ENCODE data around the gene GRIK4.

GRIK4 gene

GRCh38 chr11:120681434-120682331 is 170.1 kb downstream of the GRIK4 start:
- Histone ChIP-seq H3K36me3 (ENCODE audit: control insufficient read depth, low read depth, low read length) (no peaks in the 10 kb centered on the region), H3K27me3 (ENCODE audit: control insufficient read depth, insufficient read depth, low read length) (no peaks in the 10 kb centered on the region), H3K27ac (ENCODE audit: low read length) (no peak overlapping the region), H3K9me3 (ENCODE audit: control insufficient read depth, low read depth, low read length) (no peaks in the 10 kb centered on the region), H3K4me3 (ENCODE audit: low read length) (no peak overlapping the region), H3K9ac (ENCODE audit: low read length) (no peak overlapping the region), H3K4me1 (ENCODE audit: control insufficient read depth, low read depth, low read length) (peaks cover 10% of the 10 kb centered on the region)

DNA sequence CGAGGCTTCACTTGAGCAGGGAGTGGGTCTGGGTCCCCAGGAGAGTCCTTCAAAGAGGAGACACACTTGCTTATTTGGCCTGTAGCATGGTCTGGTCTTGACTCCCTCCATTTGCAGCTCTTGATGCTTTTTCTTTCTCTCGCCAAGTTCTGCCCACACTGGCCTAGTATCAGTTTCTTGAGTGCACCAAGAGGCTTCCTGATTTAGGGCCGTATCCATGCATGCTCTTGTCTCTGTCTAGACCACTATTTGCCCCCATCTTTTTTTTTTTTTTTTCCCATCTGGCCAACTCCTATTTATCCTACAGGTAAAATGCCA is 170.7 kb downstream of the GRIK4 start:
- Histone ChIP-seq H3K9ac (ENCODE audit: low read length) (no peak overlapping the region), H3K4me3 (ENCODE audit: low read length) (no peak overlapping the region), H3K36me3 (ENCODE audit: control insufficient read depth, low read depth, low read length) (no peaks in the 10 kb centered on the region), H3K9me3 (ENCODE audit: control insufficient read depth, low read depth, low read length) (no peaks in the 10 kb centered on the region), H3K4me1 (ENCODE audit: control insufficient read depth, low read depth, low read length) (peaks cover 10% of the 10 kb centered on the region), H3K27ac (ENCODE audit: low read length) (no peak overlapping the region), H3K27me3 (ENCODE audit: control insufficient read depth, insufficient read depth, low read length) (no peaks in the 10 kb centered on the region)

- peaks cover 10% of the 10 kb centered on the region for H3K4me1 ChIP-seq (ENCODE audit: control insufficient read depth, low read depth, low read length)
- H3K36me3 ChIP-seq (ENCODE audit: control insufficient read depth, low read depth, low read length), result no peaks in the 10 kb centered on the region
- H3K9ac ChIP-seq (ENCODE audit: low read length), result no peak overlapping the region
- no peaks in the 10 kb centered on the region for H3K27me3 ChIP-seq (ENCODE audit: control insufficient read depth, insufficient read depth, low read length)
- H3K9me3 ChIP-seq (ENCODE audit: control insufficient read depth, low read depth, low read length), result no peaks in the 10 kb centered on the region
- no peak overlapping the region for H3K4me3 ChIP-seq (ENCODE audit: low read length)
- no peak overlapping the region for H3K27ac ChIP-seq (ENCODE audit: low read length)
Observed at GRCh38 chr11:120682866-120683265, 171.3 kb downstream of the GRIK4 start.

GRCh38 chr11:120686516-120686915 is 175.0 kb downstream of the GRIK4 start:
- Histone ChIP-seq H3K4me3 (ENCODE audit: low read length) (no peak overlapping the region), H3K4me1 (ENCODE audit: control insufficient read depth, low read depth, low read length) (peaks cover 10% of the 10 kb centered on the region), H3K36me3 (ENCODE audit: control insufficient read depth, low read depth, low read length) (no peaks in the 10 kb centered on the region), H3K27me3 (ENCODE audit: control insufficient read depth, insufficient read depth, low read length) (no peaks in the 10 kb centered on the region), H3K9me3 (ENCODE audit: control insufficient read depth, low read depth, low read length) (no peaks in the 10 kb centered on the region), H3K9ac (ENCODE audit: low read length) (no peak overlapping the region), H3K27ac (ENCODE audit: low read length) (no peak overlapping the region)

DNA sequence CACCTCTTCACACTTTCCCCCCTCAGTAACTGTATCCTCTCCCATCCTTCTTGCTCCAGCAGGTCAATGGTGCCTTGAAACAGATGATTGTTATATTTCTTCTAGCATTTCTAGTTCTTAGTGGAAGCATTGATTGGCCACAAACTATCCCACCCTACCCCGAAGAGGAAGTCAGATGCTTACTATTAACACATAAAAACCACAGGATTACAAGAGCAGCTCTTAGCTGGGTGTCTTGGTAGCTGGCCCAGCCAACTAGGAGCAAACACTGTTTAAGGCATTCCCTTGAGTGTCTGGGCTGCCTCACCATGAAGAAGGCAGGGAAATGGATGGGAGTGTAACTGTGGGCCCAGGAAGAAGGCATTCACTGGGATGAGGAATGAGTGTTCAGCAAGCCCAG is 176.6 kb downstream of the GRIK4 start:
- no peak overlapping the region for H3K27ac ChIP-seq (ENCODE audit: low read length)
- H3K9ac ChIP-seq (ENCODE audit: low read length), result no peak overlapping the region
- H3K27me3 ChIP-seq (ENCODE audit: control insufficient read depth, insufficient read depth, low read length), result no peaks in the 10 kb centered on the region
- H3K4me1 ChIP-seq (ENCODE audit: control insufficient read depth, low read depth, low read length), result no peaks in the 10 kb centered on the region
- no peak overlapping the region for H3K4me3 ChIP-seq (ENCODE audit: low read length)
- no peaks in the 10 kb centered on the region for H3K36me3 ChIP-seq (ENCODE audit: control insufficient read depth, low read depth, low read length)
- no peaks in the 10 kb centered on the region for H3K9me3 ChIP-seq (ENCODE audit: control insufficient read depth, low read depth, low read length)

GRCh38 chr11:120689596-120690275 is 178.2 kb downstream of the GRIK4 start:
- no peak overlapping the region for H3K27ac ChIP-seq (ENCODE audit: low read length)
- no peaks in the 10 kb centered on the region for H3K27me3 ChIP-seq (ENCODE audit: control insufficient read depth, insufficient read depth, low read length)
- H3K9me3 ChIP-seq (ENCODE audit: control insufficient read depth, low read depth, low read length), result no peaks in the 10 kb centered on the region
- no peak overlapping the region for H3K9ac ChIP-seq (ENCODE audit: low read length)
- H3K4me1 ChIP-seq (ENCODE audit: control insufficient read depth, low read depth, low read length), result no peaks in the 10 kb centered on the region
- no peak overlapping the region for H3K4me3 ChIP-seq (ENCODE audit: low read length)
- H3K36me3 ChIP-seq (ENCODE audit: control insufficient read depth, low read depth, low read length), result no peaks in the 10 kb centered on the region

DNA sequence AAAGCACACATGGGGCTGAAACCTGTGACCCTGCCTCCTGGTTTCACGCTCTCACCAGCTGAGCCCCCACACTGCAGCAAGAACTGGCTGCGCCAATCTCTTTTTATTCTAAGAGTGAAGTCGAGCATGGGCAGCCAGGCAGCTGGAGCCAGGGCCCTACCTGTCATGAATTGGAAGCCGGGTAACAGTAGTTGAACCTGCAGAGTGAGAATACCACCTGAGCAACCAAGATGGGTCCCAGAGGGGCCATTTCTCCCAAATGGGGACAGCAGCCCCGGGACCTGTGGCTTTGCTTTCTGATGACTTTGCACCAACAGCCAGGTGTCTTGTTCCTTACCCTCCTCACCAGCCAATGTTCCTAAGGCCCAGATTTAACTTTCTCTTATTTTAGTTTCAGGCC is 178.9 kb downstream of the GRIK4 start:
- no peak overlapping the region for H3K27ac ChIP-seq (ENCODE audit: low read length)
- H3K9ac ChIP-seq (ENCODE audit: low read length), result no peak overlapping the region
- no peak overlapping the region for H3K4me3 ChIP-seq (ENCODE audit: low read length)
- no peaks in the 10 kb centered on the region for H3K9me3 ChIP-seq (ENCODE audit: control insufficient read depth, low read depth, low read length)
- H3K27me3 ChIP-seq (ENCODE audit: control insufficient read depth, insufficient read depth, low read length), result no peaks in the 10 kb centered on the region
- H3K4me1 ChIP-seq (ENCODE audit: control insufficient read depth, low read depth, low read length), result no peaks in the 10 kb centered on the region
- H3K36me3 ChIP-seq (ENCODE audit: control insufficient read depth, low read depth, low read length), result no peaks in the 10 kb centered on the region

GRCh38 chr11:120694726-120695125 is 183.2 kb downstream of the GRIK4 start:
- H3K9me3 ChIP-seq (ENCODE audit: control insufficient read depth, low read depth, low read length), result no peaks in the 10 kb centered on the region
- H3K4me1 ChIP-seq (ENCODE audit: control insufficient read depth, low read depth, low read length), result no peaks in the 10 kb centered on the region
- no peaks in the 10 kb centered on the region for H3K27me3 ChIP-seq (ENCODE audit: control insufficient read depth, insufficient read depth, low read length)
- no peaks in the 10 kb centered on the region for H3K36me3 ChIP-seq (ENCODE audit: control insufficient read depth, low read depth, low read length)
- H3K4me3 ChIP-seq (ENCODE audit: low read length), result no peak overlapping the region
- H3K9ac ChIP-seq (ENCODE audit: low read length), result no peak overlapping the region
- no peak overlapping the region for H3K27ac ChIP-seq (ENCODE audit: low read length)

DNA sequence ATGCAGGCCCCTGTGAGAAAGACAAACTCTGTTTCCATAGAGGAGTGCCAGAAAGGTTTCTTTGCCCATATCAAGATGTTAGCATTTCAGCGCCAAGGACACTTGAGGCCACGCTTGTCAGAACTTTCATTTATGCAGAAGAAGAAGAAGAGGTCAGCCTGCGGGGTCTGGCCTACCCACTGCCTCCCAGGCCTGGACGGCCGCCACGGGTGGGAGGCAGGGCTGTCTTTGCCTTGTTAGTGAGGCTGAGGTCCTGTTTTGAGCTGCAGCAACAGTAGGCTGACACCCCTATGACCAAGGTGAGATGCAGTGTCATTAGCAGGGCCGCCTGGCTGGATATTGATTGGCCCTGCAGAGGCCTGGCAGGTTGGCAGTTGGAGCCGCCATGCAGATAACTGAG is 183.9 kb downstream of the GRIK4 start:
- H3K27me3 ChIP-seq (ENCODE audit: control insufficient read depth, insufficient read depth, low read length), result no peaks in the 10 kb centered on the region
- H3K9me3 ChIP-seq (ENCODE audit: control insufficient read depth, low read depth, low read length), result no peaks in the 10 kb centered on the region
- H3K4me1 ChIP-seq (ENCODE audit: control insufficient read depth, low read depth, low read length), result no peaks in the 10 kb centered on the region
- H3K36me3 ChIP-seq (ENCODE audit: control insufficient read depth, low read depth, low read length), result no peaks in the 10 kb centered on the region
- H3K27ac ChIP-seq (ENCODE audit: low read length), result no peak overlapping the region
- no peak overlapping the region for H3K4me3 ChIP-seq (ENCODE audit: low read length)
- H3K9ac ChIP-seq (ENCODE audit: low read length), result no peak overlapping the region

DNA sequence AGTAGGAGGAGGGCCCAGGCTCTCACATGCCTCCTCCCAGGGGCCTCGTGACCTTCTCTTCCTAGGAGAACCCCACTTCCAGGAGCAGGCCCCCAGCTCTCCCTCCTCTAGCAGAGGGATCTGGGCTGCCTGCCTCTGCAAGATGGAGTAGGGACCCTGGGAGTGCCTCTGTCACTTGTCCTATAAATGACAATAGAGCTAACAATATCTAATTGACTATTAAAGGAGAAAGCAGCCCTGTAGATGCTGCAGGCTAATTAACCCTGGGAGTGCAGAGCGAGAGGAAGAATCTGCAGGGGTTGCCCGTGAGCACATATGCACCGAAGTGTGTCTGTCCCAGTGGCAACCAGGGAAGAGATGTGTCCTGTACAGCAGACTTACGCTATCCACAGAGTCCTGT is 184.4 kb downstream of the GRIK4 start:
- H3K9me3 ChIP-seq (ENCODE audit: control insufficient read depth, low read depth, low read length), result no peaks in the 10 kb centered on the region
- no peak overlapping the region for H3K27ac ChIP-seq (ENCODE audit: low read length)
- no peaks in the 10 kb centered on the region for H3K4me1 ChIP-seq (ENCODE audit: control insufficient read depth, low read depth, low read length)
- H3K9ac ChIP-seq (ENCODE audit: low read length), result no peak overlapping the region
- no peak overlapping the region for H3K4me3 ChIP-seq (ENCODE audit: low read length)
- no peaks in the 10 kb centered on the region for H3K36me3 ChIP-seq (ENCODE audit: control insufficient read depth, low read depth, low read length)
- no peaks in the 10 kb centered on the region for H3K27me3 ChIP-seq (ENCODE audit: control insufficient read depth, insufficient read depth, low read length)

DNA sequence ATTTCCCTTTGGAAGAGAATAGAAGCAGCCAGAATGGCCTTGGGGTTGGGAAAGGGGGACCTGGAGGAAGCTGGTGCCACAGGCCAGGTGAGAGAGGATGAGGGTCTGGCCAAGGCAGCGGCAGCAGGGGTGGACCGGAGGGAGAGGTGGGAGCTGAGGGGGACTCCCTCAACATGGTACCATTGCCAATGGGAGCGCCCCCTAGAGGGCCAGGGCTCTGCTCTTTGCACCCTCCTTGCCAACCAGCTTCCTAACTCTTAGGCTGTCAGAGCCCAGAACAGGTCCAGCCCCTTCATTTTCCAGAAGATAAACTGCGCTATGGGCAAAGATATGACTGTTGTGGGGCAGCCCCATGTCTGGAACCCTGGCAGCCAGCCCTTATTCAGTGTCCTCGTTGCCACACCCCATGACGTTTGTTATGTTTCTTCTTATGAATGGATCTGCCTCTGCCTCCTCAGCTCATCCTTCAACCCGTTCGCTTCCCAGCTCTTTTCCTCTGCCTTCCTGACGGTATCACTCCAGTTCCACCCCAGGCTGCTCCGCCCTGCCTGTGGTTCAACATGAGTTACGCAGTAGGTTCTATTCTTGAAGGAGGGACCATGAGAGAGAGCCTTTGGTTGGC is 185.2 kb downstream of the GRIK4 start:
- H3K36me3 ChIP-seq (ENCODE audit: control insufficient read depth, low read depth, low read length), result no peaks in the 10 kb centered on the region
- no peak overlapping the region for H3K9ac ChIP-seq (ENCODE audit: low read length)
- no peak overlapping the region for H3K4me3 ChIP-seq (ENCODE audit: low read length)
- no peaks in the 10 kb centered on the region for H3K27me3 ChIP-seq (ENCODE audit: control insufficient read depth, insufficient read depth, low read length)
- no peaks in the 10 kb centered on the region for H3K9me3 ChIP-seq (ENCODE audit: control insufficient read depth, low read depth, low read length)
- H3K4me1 ChIP-seq (ENCODE audit: control insufficient read depth, low read depth, low read length), result no peaks in the 10 kb centered on the region
- H3K27ac ChIP-seq (ENCODE audit: low read length), result no peak overlapping the region
